K562 (cell line): ENCODE results near the gene COL15A1.

Source experiments
- EZH2 ChIP-seq: IDR thresholded peaks from 2 replicates; pipeline ENCODE4 v1.6.1; 2012; ENCODE audit warnings: low read depth, mild to moderate bottlenecking, inconsistent platforms, low read length, borderline replicate concordance
- FOXK1 ChIP-seq: sonication (generic); formaldehyde crosslinking; IDR thresholded peaks from 2 replicates; pipeline ENCODE4 v1.8.0; 2022; ENCODE audit warnings: missing genetic modification reagents, mild to moderate bottlenecking, borderline replicate concordance
- MCM3 ChIP-seq: fragments of 450-650 bp; IDR thresholded peaks from 2 replicates; pipeline ENCODE4 v1.6.1; 2016
- MIER1 ChIP-seq: fragments of 450-650 bp; IDR thresholded peaks from 2 replicates; pipeline ENCODE4 v1.6.1; 2016; ENCODE audit warnings: antibody characterized with exemption, mild to moderate bottlenecking, low read depth
- NR2F6 ChIP-seq: fragments of 450-650 bp; formaldehyde crosslinking; IDR thresholded peaks from 2 replicates; pipeline ENCODE4 v1.4.0; 2020; ENCODE audit warnings: mild to moderate bottlenecking
- RFX1 ChIP-seq: fragments of 450-650 bp; IDR thresholded peaks from 2 replicates; pipeline ENCODE4 v1.6.1; 2016; ENCODE audit warnings: mild to moderate bottlenecking, moderate library complexity
- TAF15 ChIP-seq: fragments of 200-400 bp; formaldehyde crosslinking; IDR thresholded peaks from 2 replicates; pipeline ENCODE4 v1.6.1; 2017; ENCODE audit warnings: mild to moderate bottlenecking, low read depth, low read length, moderate library complexity
- ZBTB7A ChIP-seq: IDR thresholded peaks from 2 replicates; pipeline ENCODE4 v1.6.1; 2011; ENCODE audit warnings: low read depth, mild to moderate bottlenecking, low read length, moderate library complexity, borderline replicate concordance; ENCODE audit not compliant: control insufficient read depth
- TF ChIP-seq, protein P1 (sequence below), 2 experiments: fragments of 450-650 bp; IDR thresholded peaks; 2 replicates each; pipeline ENCODE4 v1.6.1; 2018; ENCODE audit warnings: mild to moderate bottlenecking in 2 of 2, low read depth in 1 of 2; ENCODE audit not compliant: partially characterized antibody in 2 of 2
- TF ChIP-seq, protein P2 (sequence below): fragments of 450-650 bp; formaldehyde crosslinking; IDR thresholded peaks from 2 replicates; pipeline ENCODE4 v1.4.0; 2020; ENCODE audit warnings: mild to moderate bottlenecking, mixed read lengths

DNA sequence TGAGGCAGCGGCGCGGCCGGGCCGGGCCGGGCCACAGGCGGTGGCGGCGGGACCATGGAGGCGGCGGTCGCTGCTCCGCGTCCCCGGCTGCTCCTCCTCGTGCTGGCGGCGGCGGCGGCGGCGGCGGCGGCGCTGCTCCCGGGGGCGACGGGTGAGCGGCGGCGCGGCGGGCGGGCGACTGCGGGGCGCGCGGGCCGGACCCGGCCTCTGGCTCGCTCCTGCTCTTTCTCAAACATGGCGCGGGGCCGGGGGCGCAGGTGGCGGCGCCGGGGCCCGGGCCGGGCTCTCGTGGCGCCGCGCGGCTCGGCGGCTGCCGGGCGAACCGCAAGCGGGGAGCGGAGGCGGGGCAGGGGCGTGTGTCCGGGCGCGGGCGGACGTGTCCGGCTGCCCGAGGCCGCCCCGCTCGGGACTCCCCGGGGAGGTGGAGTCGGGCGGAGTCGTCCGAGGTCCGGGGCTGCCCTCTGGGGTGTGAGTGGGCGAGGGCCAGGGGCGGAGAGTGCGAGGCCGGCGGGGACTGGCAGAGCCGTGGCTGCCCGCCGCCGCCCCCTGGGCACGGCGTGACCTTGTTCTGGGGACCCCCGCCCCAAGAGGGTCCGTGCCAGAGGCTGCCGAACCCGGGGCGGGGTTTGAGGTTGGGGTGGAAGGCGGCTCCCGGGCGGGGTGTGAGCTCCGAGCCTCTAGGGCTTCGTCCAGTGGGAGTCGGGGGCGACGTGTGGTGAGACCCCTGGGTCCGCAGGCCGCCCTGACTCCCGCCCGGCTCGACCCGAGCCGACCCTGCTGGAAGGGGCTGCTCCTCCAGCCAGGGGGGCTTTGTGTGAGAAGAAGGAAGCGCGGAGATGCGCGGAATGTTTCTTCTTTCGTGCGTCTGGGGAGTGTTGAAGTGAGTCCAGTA, 161.7 kb downstream of the COL15A1 start:
- TF ChIP-seq MCM3 (no peak), TAF15 (no peak), FOXK1 (CRISPR knock-in tag) (no peak), MIER1 (no peak), EZH2 (no peak), RFX1 (no peak), NR2F6 (CRISPR knock-in tag) (no peak), ZBTB7A (peak; percentile 95)
- TF ChIP-seq, protein P1, sequence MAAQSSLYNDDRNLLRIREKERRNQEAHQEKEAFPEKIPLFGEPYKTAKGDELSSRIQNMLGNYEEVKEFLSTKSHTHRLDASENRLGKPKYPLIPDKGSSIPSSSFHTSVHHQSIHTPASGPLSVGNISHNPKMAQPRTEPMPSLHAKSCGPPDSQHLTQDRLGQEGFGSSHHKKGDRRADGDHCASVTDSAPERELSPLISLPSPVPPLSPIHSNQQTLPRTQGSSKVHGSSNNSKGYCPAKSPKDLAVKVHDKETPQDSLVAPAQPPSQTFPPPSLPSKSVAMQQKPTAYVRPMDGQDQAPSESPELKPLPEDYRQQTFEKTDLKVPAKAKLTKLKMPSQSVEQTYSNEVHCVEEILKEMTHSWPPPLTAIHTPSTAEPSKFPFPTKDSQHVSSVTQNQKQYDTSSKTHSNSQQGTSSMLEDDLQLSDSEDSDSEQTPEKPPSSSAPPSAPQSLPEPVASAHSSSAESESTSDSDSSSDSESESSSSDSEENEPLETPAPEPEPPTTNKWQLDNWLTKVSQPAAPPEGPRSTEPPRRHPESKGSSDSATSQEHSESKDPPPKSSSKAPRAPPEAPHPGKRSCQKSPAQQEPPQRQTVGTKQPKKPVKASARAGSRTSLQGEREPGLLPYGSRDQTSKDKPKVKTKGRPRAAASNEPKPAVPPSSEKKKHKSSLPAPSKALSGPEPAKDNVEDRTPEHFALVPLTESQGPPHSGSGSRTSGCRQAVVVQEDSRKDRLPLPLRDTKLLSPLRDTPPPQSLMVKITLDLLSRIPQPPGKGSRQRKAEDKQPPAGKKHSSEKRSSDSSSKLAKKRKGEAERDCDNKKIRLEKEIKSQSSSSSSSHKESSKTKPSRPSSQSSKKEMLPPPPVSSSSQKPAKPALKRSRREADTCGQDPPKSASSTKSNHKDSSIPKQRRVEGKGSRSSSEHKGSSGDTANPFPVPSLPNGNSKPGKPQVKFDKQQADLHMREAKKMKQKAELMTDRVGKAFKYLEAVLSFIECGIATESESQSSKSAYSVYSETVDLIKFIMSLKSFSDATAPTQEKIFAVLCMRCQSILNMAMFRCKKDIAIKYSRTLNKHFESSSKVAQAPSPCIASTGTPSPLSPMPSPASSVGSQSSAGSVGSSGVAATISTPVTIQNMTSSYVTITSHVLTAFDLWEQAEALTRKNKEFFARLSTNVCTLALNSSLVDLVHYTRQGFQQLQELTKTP (IDR thresholded peaks at IDR 0.05; ENCODE audit: low read depth in 1 of 2, partially characterized antibody in 2 of 2) = no peak
- TF ChIP-seq, protein P2, sequence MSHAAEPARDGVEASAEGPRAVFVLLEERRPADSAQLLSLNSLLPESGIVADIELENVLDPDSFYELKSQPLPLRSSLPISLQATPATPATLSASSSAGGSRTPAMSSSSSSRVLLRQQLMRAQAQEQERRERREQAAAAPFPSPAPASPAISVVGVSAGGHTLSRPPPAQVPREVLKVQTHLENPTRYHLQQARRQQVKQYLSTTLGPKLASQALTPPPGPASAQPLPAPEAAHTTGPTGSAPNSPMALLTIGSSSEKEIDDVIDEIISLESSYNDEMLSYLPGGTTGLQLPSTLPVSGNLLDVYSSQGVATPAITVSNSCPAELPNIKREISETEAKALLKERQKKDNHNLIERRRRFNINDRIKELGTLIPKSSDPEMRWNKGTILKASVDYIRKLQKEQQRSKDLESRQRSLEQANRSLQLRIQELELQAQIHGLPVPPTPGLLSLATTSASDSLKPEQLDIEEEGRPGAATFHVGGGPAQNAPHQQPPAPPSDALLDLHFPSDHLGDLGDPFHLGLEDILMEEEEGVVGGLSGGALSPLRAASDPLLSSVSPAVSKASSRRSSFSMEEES (CRISPR knock-in tag) = no peak
